NOMO-1 treated with dmso at 0.1 percent for 144 hours (cell line): ENCODE data around the gene FBXL19.

ENCODE experiments used
- DNase-seq: peaks from one replicate; lab custom pipeline; 2025; ENCODE audit not compliant: unreplicated experiment; lab: John Stamatoyannopoulos, UW

FBXL19 gene

DNA sequence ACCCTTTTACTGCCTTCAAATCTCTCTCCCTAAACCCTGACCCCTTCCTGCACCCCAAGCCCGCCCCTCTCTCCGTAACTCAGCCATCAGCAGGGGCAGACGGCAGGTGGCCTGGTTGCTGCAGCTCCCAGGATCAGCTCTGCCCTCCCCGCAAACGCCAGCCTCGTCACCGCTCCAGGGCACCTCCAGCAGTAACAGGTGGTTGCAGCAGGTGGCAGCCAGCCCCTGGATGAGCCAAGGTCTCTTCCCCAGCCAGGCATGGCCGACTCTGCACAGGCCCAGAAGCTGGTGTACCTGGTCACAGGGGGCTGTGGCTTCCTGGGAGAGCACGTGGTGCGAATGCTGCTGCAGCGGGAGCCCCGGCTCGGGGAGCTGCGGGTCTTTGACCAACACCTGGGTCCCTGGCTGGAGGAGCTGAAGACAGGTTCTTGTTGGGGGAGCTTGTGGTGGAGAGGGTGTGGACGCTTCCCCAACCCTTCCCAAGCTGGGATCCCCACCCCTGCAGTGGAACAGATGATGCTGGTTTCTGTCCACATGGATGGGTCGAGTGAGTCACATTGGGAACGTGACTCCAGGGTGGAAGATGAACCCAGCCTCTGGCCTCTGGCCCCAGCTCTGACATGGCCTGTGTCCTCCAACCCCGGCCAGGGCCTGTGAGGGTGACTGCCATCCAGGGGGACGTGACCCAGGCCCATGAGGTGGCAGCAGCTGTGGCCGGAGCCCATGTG is 62.2 kb downstream of the FBXL19 start:
- DNase-seq: no peak

- no peak for DNase-seq
Observed at GRCh38 chr16:30986129-30986991, 63.0 kb downstream of the FBXL19 start.

DNA sequence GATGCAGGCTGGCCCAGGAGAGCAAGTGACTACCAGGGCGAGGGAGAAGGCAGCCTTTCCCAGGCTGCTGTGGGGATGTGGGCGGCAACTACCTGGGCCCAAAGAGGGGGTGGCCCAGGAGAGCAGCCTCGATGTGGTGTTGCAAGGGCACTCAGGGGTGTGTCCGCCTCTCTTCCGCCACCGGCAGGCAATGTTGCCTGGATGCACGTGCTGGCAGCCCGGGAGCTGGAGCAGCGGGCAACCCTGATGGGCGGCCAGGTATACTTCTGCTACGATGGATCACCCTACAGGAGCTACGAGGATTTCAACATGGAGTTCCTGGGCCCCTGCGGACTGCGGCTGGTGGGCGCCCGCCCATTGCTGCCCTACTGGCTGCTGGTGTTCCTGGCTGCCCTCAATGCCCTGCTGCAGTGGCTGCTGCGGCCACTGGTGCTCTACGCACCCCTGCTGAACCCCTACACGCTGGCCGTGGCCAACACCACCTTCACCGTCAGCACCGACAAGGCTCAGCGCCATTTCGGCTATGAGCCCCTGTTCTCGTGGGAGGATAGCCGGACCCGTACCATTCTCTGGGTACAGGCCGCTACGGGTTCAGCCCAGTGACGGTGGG is 64.3 kb downstream of the FBXL19 start:
- no peak for DNase-seq

DNA sequence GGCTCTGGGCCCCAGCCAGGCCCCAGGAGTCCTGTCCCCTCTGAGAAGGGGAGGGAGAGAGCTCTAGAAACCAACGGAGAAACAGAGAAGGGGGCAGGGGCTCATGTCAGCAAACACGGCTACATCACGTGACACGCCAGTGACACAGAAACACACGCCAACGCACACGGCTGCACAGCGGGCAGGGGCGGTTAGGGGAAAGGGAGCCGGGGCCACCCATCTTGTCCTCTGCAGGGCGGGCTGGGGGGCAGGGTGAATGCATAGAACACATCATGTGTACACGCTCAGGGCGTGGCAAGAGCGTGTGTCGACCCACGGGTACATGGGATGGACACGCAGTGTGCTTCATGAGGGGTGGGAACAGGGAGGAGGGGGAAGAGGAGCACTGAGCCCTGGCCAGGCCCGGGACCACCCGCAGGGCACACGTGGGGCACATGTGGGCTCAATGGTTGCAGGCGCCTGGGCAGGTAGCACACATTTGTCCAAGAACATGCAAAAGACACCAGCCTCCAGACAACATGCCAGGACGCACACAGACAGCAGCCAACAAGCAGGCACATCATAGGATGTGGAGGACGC is 66.2 kb downstream of the FBXL19 start:
- no peak for DNase-seq

DNA sequence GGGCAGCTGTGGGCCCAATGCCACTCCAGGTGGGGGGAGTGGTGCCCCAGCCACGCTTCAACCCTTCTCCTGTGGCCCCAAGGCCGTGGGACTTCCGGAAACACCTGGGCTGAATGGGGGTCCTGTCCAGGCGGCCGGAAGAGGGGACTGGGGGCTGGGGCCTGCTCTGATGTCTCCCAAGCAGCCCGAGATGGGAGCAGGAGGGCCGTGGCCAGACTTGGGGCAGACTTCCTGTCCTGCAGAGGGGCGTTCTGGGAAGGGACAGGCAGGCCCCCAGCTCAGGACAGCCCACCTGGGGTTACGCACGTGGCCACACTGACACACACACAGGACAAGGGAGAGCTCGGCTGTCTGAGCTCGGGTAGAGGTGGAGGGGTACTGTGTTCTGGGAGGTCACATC is 66.7 kb downstream of the FBXL19 start:
- DNase-seq: no peak

DNA sequence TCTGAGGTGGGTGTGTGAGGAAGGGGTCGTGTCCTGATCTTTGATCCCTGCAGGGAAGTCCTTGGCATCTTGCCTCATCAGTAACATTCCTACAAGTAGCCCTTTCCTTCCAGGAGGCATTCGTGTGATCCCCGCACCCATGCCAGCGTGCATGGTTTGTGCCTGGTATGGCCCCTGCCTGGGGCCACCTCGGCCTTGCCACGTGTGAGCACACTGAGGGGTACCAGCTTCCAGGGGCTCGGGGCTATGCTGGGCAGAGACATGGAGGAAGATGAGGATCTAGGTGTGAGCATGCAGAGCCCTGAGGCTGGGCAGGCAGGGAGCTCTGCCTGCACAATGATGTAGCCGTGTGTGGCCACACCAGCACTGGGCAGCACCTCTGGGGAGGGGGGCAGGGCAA is 67.7 kb downstream of the FBXL19 start:
- DNase-seq: no peak

- no peak for DNase-seq
Observed at GRCh38 chr16:30992276-30992780, 69.0 kb downstream of the FBXL19 start.

- peak; percentile 67 for DNase-seq
Observed at GRCh38 chr16:30992931-30993816, 69.8 kb downstream of the FBXL19 start.

- DNase-seq: no peak
Observed at GRCh38 chr16:30995927-30996323, 72.6 kb downstream of the FBXL19 start.

GRCh38 chr16:30996324-30996984 is 73.1 kb downstream of the FBXL19 start:
- no peak for DNase-seq

GRCh38 chr16:30996985-30997724 is 73.8 kb downstream of the FBXL19 start:
- peak; percentile 69 for DNase-seq

- DNase-seq: no peak
Observed at GRCh38 chr16:30997725-30998711, 74.6 kb downstream of the FBXL19 start.
